Inferior parietal cortex (tissue), 1 donor: ENCODE data around the gene LETM1.
"Not testable (repeated sequence)": the region's sequence is repeated elsewhere in the genome, so short reads cannot be mapped to it uniquely, and the experiment has no call there.

Experiments used
- DNase-seq: peaks from one replicate; pipeline ENCODE4 v3.0.0-alpha.2; 2016; ENCODE audit errors: extremely low spot score

LETM1 gene

GRCh38 chr4:1851575-1852410 lies 4.2 kb downstream of the LETM1 start:
- DNase-seq = no peak

- DNase-seq = no peak
These were observed 4.8 kb downstream of the LETM1 start for GRCh38 chr4:1851160-1851559.

- no peak for DNase-seq
These were observed 5.7 kb downstream of the LETM1 start for GRCh38 chr4:1850276-1850675.

- DNase-seq = no peak
These were observed 9.4 kb downstream of the LETM1 start for GRCh38 chr4:1846580-1846979.

GRCh38 chr4:1844618-1845017 lies 11.3 kb downstream of the LETM1 start:
- DNase-seq = not testable (repeated sequence)

- DNase-seq = peak; percentile 62
These were observed 12.1 kb downstream of the LETM1 start for GRCh38 chr4:1843852-1844251.

GRCh38 chr4:1842993-1843448 lies 12.9 kb downstream of the LETM1 start:
- DNase-seq = no peak

- no peak for DNase-seq
These were observed 13.5 kb downstream of the LETM1 start for GRCh38 chr4:1842339-1842895.

GRCh38 chr4:1841887-1842210 lies 14.1 kb downstream of the LETM1 start:
- no peak for DNase-seq

- no peak for DNase-seq
These were observed 14.6 kb downstream of the LETM1 start for GRCh38 chr4:1841201-1841886.

- no peak for DNase-seq
These were observed 16.7 kb downstream of the LETM1 start for GRCh38 chr4:1839282-1839681.

- DNase-seq = no peak
These were observed 18.9 kb downstream of the LETM1 start for GRCh38 chr4:1837069-1837468.

- no peak for DNase-seq
These were observed 19.3 kb downstream of the LETM1 start for GRCh38 chr4:1836650-1837049.

- not testable (repeated sequence) for DNase-seq
These were observed 20.1 kb downstream of the LETM1 start for GRCh38 chr4:1835836-1836235.

- no peak for DNase-seq
These were observed 21.7 kb downstream of the LETM1 start for GRCh38 chr4:1834047-1834775.

- DNase-seq = no peak
These were observed 22.5 kb downstream of the LETM1 start for GRCh38 chr4:1833307-1834046.

- DNase-seq = no peak
These were observed 23.3 kb downstream of the LETM1 start for GRCh38 chr4:1832690-1833089.

- DNase-seq = no peak
These were observed 24.6 kb downstream of the LETM1 start for GRCh38 chr4:1831331-1831730.

GRCh38 chr4:1830642-1831228 lies 25.2 kb downstream of the LETM1 start:
- no peak for DNase-seq

GRCh38 chr4:1830234-1830633 lies 25.7 kb downstream of the LETM1 start:
- DNase-seq = no peak
